AG09309 (cell line): Measurements from ENCODE around the gene PFDN1.
"Not testable (repeated sequence)": the region's sequence is repeated elsewhere in the genome, so short reads cannot be mapped to it uniquely, and the experiment has no call there.

Experiments
- DNase-seq: peaks from one replicate; pipeline ENCODE4 v3.0.0-alpha.2; 2010; ENCODE audit warnings: low read depth
- H3K4me3 ChIP-seq: 2 replicates; pipeline ENCODE4 v1.5.1; 2011; ENCODE audit warnings: mild to moderate bottlenecking, low read depth, low read length, moderate library complexity; ENCODE audit not compliant: control insufficient read depth
- CTCF ChIP-seq: IDR thresholded peaks from 2 replicates; pipeline ENCODE4 v1.5.1; 2011; ENCODE audit warnings: mild to moderate bottlenecking, low read depth, low read length, inconsistent platforms; ENCODE audit not compliant: insufficient read depth, control insufficient read depth; ENCODE audit errors: missing control alignments

The PFDN1 gene

GRCh38 chr5:140208065-140208464 lies 94.8 kb downstream of the PFDN1 start:
- H3K4me3 ChIP-seq, result no peak overlapping the region
- no peak for DNase-seq
- no peak for TF ChIP-seq CTCF

- DNase-seq, result no peak
- TF ChIP-seq CTCF, result no peak
- no peak overlapping the region for H3K4me3 ChIP-seq
Observed at GRCh38 chr5:140207250-140207964, 95.5 kb downstream of the PFDN1 start.

- H3K4me3 ChIP-seq, result no peak overlapping the region
- no peak for DNase-seq
- no peak for TF ChIP-seq CTCF
Observed at GRCh38 chr5:140205952-140206351, 96.9 kb downstream of the PFDN1 start.

- no peak for DNase-seq
- no peak overlapping the region for H3K4me3 ChIP-seq
- no peak for TF ChIP-seq CTCF
Observed at GRCh38 chr5:140205216-140205615, 97.7 kb downstream of the PFDN1 start.

GRCh38 chr5:140202610-140203009 lies 100.3 kb downstream of the PFDN1 start:
- DNase-seq, result no peak
- no peak for TF ChIP-seq CTCF

GRCh38 chr5:140202078-140202477 lies 100.8 kb downstream of the PFDN1 start:
- H3K4me3 ChIP-seq, result no peak overlapping the region
- DNase-seq, result no peak
- TF ChIP-seq CTCF, result no peak

More at GRCh38 chr5:140202610-140203009, 100.3 kb downstream of the PFDN1 start:
- H3K4me3 ChIP-seq, result no peak overlapping the region

- H3K4me3 ChIP-seq, DNase-seq: not testable (repeated sequence)
Observed at GRCh38 chr5:140198915-140199314, 104.0 kb downstream of the PFDN1 start.
